PC-9 (cell line): ENCODE data around the gene OSCP1.

ENCODE experiments used
- EZH2 ChIP-seq: fragments of 200-600 bp; sonication (generic); IDR thresholded peaks from 2 replicates; pipeline ENCODE4 v1.8.0; 2017; ENCODE audit warnings: antibody characterized with exemption, low read depth
- TF ChIP-seq, protein P1 (sequence below): fragments of 200-600 bp; sonication (generic); conservative IDR thresholded peaks from 2 replicates; pipeline ENCODE4 v1.6.1; 2017; ENCODE audit warnings: mixed run types, antibody characterized with exemption, mild to moderate bottlenecking, moderate library complexity

DNA sequence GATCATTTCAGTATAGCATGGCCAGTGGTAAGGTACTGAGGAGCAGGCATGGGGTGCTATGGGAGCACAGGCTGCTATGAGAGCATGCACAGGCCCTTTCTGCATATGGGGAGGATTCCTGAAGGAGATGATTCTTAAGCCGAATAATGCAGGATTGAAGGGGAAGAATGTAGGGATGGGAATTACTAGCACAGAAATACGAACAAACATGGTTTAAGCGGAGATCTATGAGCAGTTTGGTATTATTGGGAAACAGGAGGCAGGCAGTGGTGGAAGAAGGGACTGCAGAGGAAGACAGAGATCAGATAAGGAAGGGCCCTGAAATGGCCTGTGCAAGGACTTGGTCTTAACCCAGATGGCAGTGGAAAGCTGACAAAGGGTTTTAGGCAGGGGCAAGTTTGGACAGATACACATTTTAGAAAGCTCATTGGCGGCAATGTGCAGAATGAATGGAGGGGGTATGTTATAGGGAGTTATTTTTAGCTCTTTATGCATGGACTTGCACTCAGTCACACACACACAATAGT lies 1.7 kb downstream of the OSCP1 start:
- TF ChIP-seq, protein P1, sequence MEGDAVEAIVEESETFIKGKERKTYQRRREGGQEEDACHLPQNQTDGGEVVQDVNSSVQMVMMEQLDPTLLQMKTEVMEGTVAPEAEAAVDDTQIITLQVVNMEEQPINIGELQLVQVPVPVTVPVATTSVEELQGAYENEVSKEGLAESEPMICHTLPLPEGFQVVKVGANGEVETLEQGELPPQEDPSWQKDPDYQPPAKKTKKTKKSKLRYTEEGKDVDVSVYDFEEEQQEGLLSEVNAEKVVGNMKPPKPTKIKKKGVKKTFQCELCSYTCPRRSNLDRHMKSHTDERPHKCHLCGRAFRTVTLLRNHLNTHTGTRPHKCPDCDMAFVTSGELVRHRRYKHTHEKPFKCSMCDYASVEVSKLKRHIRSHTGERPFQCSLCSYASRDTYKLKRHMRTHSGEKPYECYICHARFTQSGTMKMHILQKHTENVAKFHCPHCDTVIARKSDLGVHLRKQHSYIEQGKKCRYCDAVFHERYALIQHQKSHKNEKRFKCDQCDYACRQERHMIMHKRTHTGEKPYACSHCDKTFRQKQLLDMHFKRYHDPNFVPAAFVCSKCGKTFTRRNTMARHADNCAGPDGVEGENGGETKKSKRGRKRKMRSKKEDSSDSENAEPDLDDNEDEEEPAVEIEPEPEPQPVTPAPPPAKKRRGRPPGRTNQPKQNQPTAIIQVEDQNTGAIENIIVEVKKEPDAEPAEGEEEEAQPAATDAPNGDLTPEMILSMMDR = no peak
- TF ChIP-seq EZH2 = no peak
